ENCODE results near the gene SCN9A. TPM values are rescaled to one million over a fixed set of nuclear protein-coding genes. Genes with fewer than 3 reads are reported as not detected.

Gene SCN9A
- total RNA-seq, 1 experiment from 2014 or later, result 0.07 TPM

DNA sequence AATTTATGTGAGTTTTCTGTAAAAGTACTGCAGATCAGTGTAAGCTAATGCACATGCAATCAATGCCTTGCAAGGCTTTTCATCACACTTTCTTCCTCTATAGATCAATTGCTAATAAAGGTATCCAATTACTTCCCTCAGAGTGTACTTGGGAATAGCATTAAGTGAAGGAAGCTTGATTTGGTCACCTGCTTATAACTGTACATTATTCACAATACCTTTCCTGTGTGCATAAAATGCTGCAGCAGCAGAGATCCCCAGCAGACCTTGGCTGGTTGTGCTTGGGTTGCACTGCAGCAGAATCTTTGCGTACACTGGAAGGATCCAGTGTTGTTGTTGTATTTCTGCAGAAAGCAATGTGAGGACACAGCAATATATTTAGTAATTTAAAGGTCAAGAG lies 18.5 kb upstream of the SCN9A start:
- Histone ChIP-seq H3K4me3 (replicated peaks in 1 of 2; ENCODE audit: low read depth in 1 of 2, low read length in 2 of 2) (no peak overlapping the region), H3K4me2 (ENCODE audit: low read length) (no peak overlapping the region), H3K79me2 (ENCODE audit: insufficient read depth, low read length) (no peaks in the 10 kb centered on the region), H3K36me3 (ENCODE audit: control insufficient read depth in 1 of 2, insufficient read depth in 2 of 2, low read length in 2 of 2) (no peaks in the 10 kb centered on the region), H4K20me1 (ENCODE audit: insufficient read depth) (no peaks in the 10 kb centered on the region), H3K9ac (ENCODE audit: low read length) (no peak overlapping the region), H3K9me2 (ENCODE audit: insufficient read depth) (no peaks in the 10 kb centered on the region), H3K27ac (ENCODE audit: low read depth, low read length) (no peak overlapping the region), H3K9me3 (ENCODE audit: control insufficient read depth in 1 of 2, insufficient read depth in 1 of 2, low read depth in 1 of 2, low read length in 2 of 2) (no peaks in the 10 kb centered on the region), H2AFZ (ENCODE audit: low read depth, low read length, poor library complexity, severe bottlenecking) (no peak overlapping the region), H3K27me3 (ENCODE audit: insufficient read depth, low read length) (no peaks in the 10 kb centered on the region), H3K4me1 (ENCODE audit: control insufficient read depth in 1 of 2, insufficient read depth in 2 of 2, low read length in 2 of 2) (no peaks in the 10 kb centered on the region)
- ChIA-PET POLR2A (no interaction called here), CTCF (interaction anchor here (0.8 kb wide), 1 partner anchor 13 kb away, joined by 3 read pairs; no protein-coding TSS in a partner anchor), RAD21 (ENCODE audit: low non-redundant PET in 1 of 2, low total read pairs in 2 of 2, uncharacterized antibody in 2 of 2, unreplicated experiment in 2 of 2) (no interaction called here)
- DNase-seq (ENCODE audit: low read depth, low spot score), result no peak
- intact Hi-C loops (cut with micrococcal nuclease), result no loop called here
- BruUV-seq (replicated peaks), result no TSS peak
- no peak for ATAC-seq
- TF ChIP-seq ZBTB33 (IDR thresholded peaks at IDR 0.05; ENCODE audit: extremely low read depth, insufficient replicate concordance, low read length) (no peak), JUND (IDR thresholded peaks at IDR 0.05) (no peak), ZNF274 (IDR thresholded peaks at IDR 0.05; ENCODE audit: low read depth, low read length) (no peak), REST (IDR thresholded peaks at IDR 0.05; ENCODE audit: low read depth) (no peak), ELF1 (IDR thresholded peaks at IDR 0.05; ENCODE audit: borderline replicate concordance, low read depth) (no peak), CEBPB (IDR thresholded peaks at IDR 0.05; ENCODE audit: low read depth) (no peak), SIN3A (IDR thresholded peaks at IDR 0.05; ENCODE audit: low read depth) (no peak), YY1 (IDR thresholded peaks at IDR 0.05; ENCODE audit: extremely low read depth, insufficient replicate concordance, low read depth, low read length) (no peak), EGR1 (IDR thresholded peaks at IDR 0.05; ENCODE audit: low read depth) (no peak), SRF (IDR thresholded peaks at IDR 0.05; ENCODE audit: low read depth) (no peak), POLR2AphosphoS5 (IDR thresholded peaks at IDR 0.05; ENCODE audit: low read depth, low read length) (no peak), EZH2 (IDR thresholded peaks at IDR 0.05) (no peak), POLR2A (IDR thresholded peaks at IDR 0.05; ENCODE audit: borderline replicate concordance, extremely low read depth, insufficient read depth, insufficient read length) (no peak), EZH2phosphoT487 (IDR thresholded peaks at IDR 0.05; ENCODE audit: borderline replicate concordance) (no peak), RAD21 (IDR thresholded peaks at IDR 0.05; ENCODE audit: low read depth) (no peak), ZFX (IDR thresholded peaks at IDR 0.05) (no peak)
- TF ChIP-seq, protein P1, sequence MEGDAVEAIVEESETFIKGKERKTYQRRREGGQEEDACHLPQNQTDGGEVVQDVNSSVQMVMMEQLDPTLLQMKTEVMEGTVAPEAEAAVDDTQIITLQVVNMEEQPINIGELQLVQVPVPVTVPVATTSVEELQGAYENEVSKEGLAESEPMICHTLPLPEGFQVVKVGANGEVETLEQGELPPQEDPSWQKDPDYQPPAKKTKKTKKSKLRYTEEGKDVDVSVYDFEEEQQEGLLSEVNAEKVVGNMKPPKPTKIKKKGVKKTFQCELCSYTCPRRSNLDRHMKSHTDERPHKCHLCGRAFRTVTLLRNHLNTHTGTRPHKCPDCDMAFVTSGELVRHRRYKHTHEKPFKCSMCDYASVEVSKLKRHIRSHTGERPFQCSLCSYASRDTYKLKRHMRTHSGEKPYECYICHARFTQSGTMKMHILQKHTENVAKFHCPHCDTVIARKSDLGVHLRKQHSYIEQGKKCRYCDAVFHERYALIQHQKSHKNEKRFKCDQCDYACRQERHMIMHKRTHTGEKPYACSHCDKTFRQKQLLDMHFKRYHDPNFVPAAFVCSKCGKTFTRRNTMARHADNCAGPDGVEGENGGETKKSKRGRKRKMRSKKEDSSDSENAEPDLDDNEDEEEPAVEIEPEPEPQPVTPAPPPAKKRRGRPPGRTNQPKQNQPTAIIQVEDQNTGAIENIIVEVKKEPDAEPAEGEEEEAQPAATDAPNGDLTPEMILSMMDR (IDR thresholded peaks at IDR 0.05 in 2 of 3, conservative IDR thresholded peaks at IDR 0.05 in 1 of 3; ENCODE audit: borderline replicate concordance in 1 of 3, insufficient read depth in 1 of 3, low read depth in 2 of 3, low read length in 2 of 3), result no peak
- TF ChIP-seq, protein P2, sequence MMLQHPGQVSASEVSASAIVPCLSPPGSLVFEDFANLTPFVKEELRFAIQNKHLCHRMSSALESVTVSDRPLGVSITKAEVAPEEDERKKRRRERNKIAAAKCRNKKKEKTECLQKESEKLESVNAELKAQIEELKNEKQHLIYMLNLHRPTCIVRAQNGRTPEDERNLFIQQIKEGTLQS (IDR thresholded peaks at IDR 0.05), result no peak
- TF ChIP-seq, protein P3, sequence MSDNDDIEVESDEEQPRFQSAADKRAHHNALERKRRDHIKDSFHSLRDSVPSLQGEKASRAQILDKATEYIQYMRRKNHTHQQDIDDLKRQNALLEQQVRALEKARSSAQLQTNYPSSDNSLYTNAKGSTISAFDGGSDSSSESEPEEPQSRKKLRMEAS (IDR thresholded peaks at IDR 0.05), result no peak
